Measurements from ENCODE around the gene GMDS. TPM values are rescaled to one million over a fixed set of nuclear protein-coding genes. Genes with fewer than 3 reads are reported as not detected.

The GMDS gene
- total and polyA plus RNA-seq, 2 experiments from 2014 or later = 30.1 to 36.5 TPM

- Histone ChIP-seq H3K4me1 (ENCODE audit: insufficient read depth) (no peaks in the 10 kb centered on the region; the same call in 1 of the 2 replicates), H3K4me2 (no peak overlapping the region), H3K36me3 (ENCODE audit: insufficient read depth) (no peaks in the 10 kb centered on the region), H2AFZ (no peak overlapping the region), H3K27ac (ENCODE audit: low read depth) (0 out of 2 replicates have a peak overlapping the region, but pooled peaks have one; percentile 3), H3K4me3 (no peak overlapping the region), H3K79me2 (replicated peaks; ENCODE audit: insufficient read depth) (no peaks in the 10 kb centered on the region), H3K9me2 (ENCODE audit: insufficient read depth) (no peaks in the 10 kb centered on the region), H3K27me3 (ENCODE audit: insufficient read depth) (no peaks in the 10 kb centered on the region), H4K20me1 (replicated peaks; ENCODE audit: insufficient read depth) (no peaks in the 10 kb centered on the region), H3F3A (replicated peaks; ENCODE audit: low read depth) (no peaks in the 10 kb centered on the region)
- Mint-ChIP-seq H3K27me3 (ENCODE audit: insufficient read depth, low read depth, poor library complexity) (peaks cover 1% of the 10 kb centered on the region), H3K4me1 (peaks cover 14% of the 10 kb centered on the region), H3K9me3 (no peaks in the 10 kb centered on the region), H3K36me3 (ENCODE audit: low read depth) (no peaks in the 10 kb centered on the region), H3K4me3 (no peak overlapping the region), H3K27ac (peak overlapping the region; percentile 79)
- TF ChIP-seq JUNB (IDR thresholded peaks at IDR 0.05; ENCODE audit: unreplicated experiment) (no peak), CTCF (conservative IDR thresholded peaks at IDR 0.05; ENCODE audit: low read depth in 2 of 2) (no peak), CREB1 (CRISPR knock-in tag; IDR thresholded peaks at IDR 0.05; ENCODE audit: low read depth) (no peak), ETS1 (IDR thresholded peaks at IDR 0.05) (no peak), POLR2AphosphoS5 (IDR thresholded peaks at IDR 0.05; ENCODE audit: low read depth) (no peak), ZNF462 (CRISPR knock-in tag; IDR thresholded peaks at IDR 0.05) (no peak), EZH2phosphoT487 (IDR thresholded peaks at IDR 0.05; ENCODE audit: unreplicated experiment) (no peak), EZH2 (IDR thresholded peaks at IDR 0.05; ENCODE audit: low read depth, unreplicated experiment) (no peak), ZNF331 (CRISPR knock-in tag; IDR thresholded peaks at IDR 0.05; ENCODE audit: low read depth) (no peak), STAT1 (IDR thresholded peaks at IDR 0.05; ENCODE audit: unreplicated experiment) (no peak), ZNF114 (CRISPR knock-in tag; IDR thresholded peaks at IDR 0.05) (no peak), REST (IDR thresholded peaks at IDR 0.05; ENCODE audit: unreplicated experiment) (no peak), NANOG (IDR thresholded peaks at IDR 0.05; ENCODE audit: borderline replicate concordance) (no peak)
- ATAC-seq = peak; percentile 87
- DNase-seq (ENCODE audit: low spot score) = peak; percentile 15
These were observed 300.1 kb downstream of the GMDS start for GRCh38 chr6:1945235-1945832.
